Omental fat pad (tissue), 4 donors: ENCODE results near the gene DNAH1. TPM values are rescaled to one million over a fixed set of nuclear protein-coding genes. Genes with fewer than 3 reads are reported as not detected.

Experiments used
- ATAC-seq: fragments of 150-250 bp; one replicate; pipeline ENCODE4 v1.9.1; 2016; ENCODE audit warnings: mild to moderate bottlenecking, moderate library complexity; ENCODE audit not compliant: low FRiP score
- DNase-seq: peaks from one replicate; pipeline ENCODE4 v3.0.0-alpha.2; 2019; ENCODE audit warnings: low spot score
- CTCF ChIP-seq, 3 donors: fragments of 450-650 bp; IDR thresholded peaks; one replicate each; pipeline ENCODE4 v1.5.1; 2016 to 2017; ENCODE audit warnings: antibody characterized with exemption in 3 of 3, mild to moderate bottlenecking in 3 of 3, moderate library complexity in 2 of 3
- total RNA-seq, 4 donors: library from RNA; depleted of rRNA; stranded (reverse); fragments of >200 nt; gene quantifications; one replicate each; pipeline ENCODE4 v1.1.0, GENCODE V29; 2016

Gene DNAH1
- total RNA-seq, 4 donors from 2014 or later: 6.7 to 24.9 (median 14.1) TPM

- ATAC-seq (no peak), DNase-seq (peak; percentile 14)
- no peak for TF ChIP-seq CTCF (IDR thresholded peaks at IDR 0.05)
These were observed 113.8 kb downstream of the DNAH1 start for GRCh38 chr3:52429779-52430415.

- no peak for TF ChIP-seq CTCF (IDR thresholded peaks at IDR 0.05)
- no peak for ATAC-seq
- DNase-seq: peak; percentile 12
These were observed 114.3 kb downstream of the DNAH1 start for GRCh38 chr3:52430416-52430810.

GRCh38 chr3:52431459-52432223 lies 115.5 kb downstream of the DNAH1 start:
- ATAC-seq: no peak
- no peak for DNase-seq
- TF ChIP-seq CTCF (IDR thresholded peaks at IDR 0.05): no peak

GRCh38 chr3:52432225-52432624 lies 116.1 kb downstream of the DNAH1 start:
- no peak for TF ChIP-seq CTCF (IDR thresholded peaks at IDR 0.05)
- no peak for ATAC-seq
- peak; percentile 14 for DNase-seq

- no peak for TF ChIP-seq CTCF (IDR thresholded peaks at IDR 0.05)
- no peak for ATAC-seq
- peak; percentile 21 for DNase-seq
These were observed 116.6 kb downstream of the DNAH1 start for GRCh38 chr3:52432691-52433141.

- ATAC-seq: no peak
- TF ChIP-seq CTCF (IDR thresholded peaks at IDR 0.05): no peak
- DNase-seq: peak; percentile 16
These were observed 117.3 kb downstream of the DNAH1 start for GRCh38 chr3:52433328-52433995.
